HG03575 (cell line): ENCODE measurements around the gene KCTD15.

ENCODE experiments used
- ATAC-seq: cut with Tn5 transposase; IDR thresholded peaks from one replicate; pipeline ENCODE4 v1.9.1; 2021; ENCODE audit not compliant: unreplicated experiment, insufficient number of reproducible peaks, low FRiP score; ENCODE audit errors: extremely low read depth

The KCTD15 gene

GRCh38 chr19:33796164-33796875 lies at the start of gene KCTD15:
Gene KCTD15, plus strand, starts transcription at chr19:33796870. Its CDS starts 3,585 bp downstream, at chr19:33800455.
- ATAC-seq, result no peak

GRCh38 chr19:33747273-33747672 lies 49.4 kb upstream of the KCTD15 start:
- ATAC-seq, result no peak

- ATAC-seq, result no peak
Observed at GRCh38 chr19:33748231-33748630, 48.4 kb upstream of the KCTD15 start.

- ATAC-seq, result no peak
Observed at GRCh38 chr19:33749016-33749415, 47.7 kb upstream of the KCTD15 start.

GRCh38 chr19:33749619-33750175 lies 47.0 kb upstream of the KCTD15 start:
- ATAC-seq, result no peak

DNA sequence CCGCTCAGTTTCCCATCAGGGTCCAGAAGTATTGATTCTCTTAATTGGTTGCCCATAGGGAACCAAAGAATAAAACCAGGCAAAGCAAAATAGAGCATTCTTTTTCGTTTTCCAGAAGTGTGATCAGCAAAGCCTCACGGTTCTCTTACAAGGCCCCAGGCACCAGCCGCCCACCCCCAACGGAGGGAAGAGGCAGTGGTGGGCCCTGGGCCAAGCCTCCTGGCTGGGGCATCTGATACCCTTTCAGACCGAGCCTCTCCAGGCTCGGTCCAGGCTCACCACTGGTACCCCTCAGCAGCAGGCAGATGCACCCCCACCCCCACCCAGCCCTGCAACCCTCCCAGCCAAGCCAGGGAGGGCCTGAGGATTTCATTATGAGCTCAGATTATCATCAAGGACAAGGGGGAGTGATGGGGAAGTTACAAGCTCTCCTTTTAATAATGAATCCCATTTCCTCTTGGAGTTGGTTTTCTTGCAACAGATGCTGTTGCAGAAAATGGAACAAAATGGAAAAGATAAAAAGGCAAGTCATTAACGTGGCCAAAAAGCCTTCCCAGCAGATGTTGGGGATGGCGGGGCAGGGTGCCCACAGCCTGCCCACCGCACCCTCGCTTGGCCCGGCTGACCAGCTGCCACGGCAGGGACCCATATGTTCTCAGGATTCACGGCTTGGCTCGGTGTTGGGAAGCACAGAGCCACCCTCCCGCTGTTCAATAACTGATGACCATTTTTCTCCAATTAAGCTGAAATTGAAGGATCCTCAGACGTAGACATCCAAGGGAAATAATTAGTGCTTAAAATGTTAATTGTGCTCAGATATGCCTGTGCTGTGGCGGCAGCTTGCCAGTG lies 45.9 kb upstream of the KCTD15 start:
- no peak for ATAC-seq

GRCh38 chr19:33751436-33751770 lies 45.3 kb upstream of the KCTD15 start:
- ATAC-seq, result no peak

DNA sequence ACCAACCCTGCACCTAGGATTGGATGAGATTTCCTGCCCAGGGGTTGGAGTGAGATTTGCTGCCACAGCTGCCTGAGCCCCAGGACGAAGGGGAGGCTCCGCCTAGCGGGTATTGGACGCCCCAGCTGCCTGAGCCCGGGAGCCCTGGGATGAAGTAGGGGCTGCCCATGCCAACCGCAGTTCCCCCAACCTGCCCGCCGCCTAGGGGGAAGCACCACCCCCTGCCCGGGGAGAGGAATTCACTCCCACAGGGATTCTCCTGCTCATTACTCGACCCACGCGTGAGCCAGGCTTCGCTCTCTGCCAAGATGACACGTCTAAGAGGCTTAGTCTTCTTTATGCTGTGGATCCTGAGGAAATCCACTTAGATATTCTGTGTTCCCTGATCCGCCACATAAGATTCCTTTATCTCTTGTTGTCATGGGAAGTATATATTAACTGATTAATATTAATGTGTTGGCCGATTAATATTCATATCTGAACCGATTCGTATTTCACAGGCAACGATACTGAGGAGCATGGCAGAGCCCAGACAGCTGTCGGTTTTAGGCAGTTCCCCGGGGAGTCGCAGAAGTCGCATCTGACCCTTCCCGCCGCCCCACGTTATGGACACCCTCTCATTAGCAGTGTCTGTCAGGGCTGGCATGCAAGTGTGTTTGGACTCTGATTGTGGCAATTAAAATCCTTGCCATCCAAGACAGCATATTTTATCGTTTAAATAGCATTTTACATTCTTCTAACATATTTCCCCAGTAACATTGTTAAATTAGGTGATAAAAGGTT lies 44.5 kb upstream of the KCTD15 start:
- ATAC-seq, result no peak

DNA sequence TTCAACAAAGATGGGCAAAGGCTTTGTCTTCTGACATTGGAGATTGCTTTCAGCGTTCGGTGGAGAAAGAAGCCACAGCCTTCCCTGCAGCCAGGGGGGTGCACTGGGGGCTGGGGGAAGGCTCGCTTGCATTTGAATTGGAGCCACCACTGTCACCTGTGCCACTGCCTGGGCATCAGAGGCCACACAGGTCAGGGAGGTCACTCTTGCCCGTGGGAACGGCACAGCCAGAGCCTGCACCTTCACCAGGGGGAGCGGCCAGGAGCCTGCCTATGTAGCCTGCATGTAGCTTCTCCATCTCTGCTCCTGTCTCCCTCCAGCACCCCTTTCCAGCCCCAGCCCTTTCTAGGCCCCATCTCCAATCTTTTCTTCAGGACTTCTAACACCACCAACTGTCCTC lies 43.7 kb upstream of the KCTD15 start:
- ATAC-seq, result no peak

DNA sequence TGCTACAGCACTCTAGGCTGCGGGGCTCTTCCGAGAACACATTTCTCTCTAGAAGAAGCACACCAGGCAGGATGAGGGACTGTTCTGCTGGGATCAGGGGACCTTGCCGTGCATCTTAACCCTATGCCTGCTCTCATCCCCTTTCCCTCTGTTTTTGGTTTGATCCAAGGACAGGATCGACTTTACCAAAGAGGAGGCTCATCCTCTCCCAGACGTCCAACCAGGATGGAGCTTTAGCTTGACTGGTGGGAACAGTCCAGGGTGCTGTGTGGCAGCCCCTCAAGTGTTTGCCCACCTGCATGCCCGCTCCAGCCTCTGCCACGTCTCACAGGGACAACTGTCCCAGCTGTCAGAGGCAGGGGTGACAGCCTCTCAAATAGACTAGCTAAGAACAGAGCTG lies 42.3 kb upstream of the KCTD15 start:
- ATAC-seq, result no peak

- ATAC-seq, result no peak
Observed at GRCh38 chr19:33755099-33756035, 41.3 kb upstream of the KCTD15 start.

DNA sequence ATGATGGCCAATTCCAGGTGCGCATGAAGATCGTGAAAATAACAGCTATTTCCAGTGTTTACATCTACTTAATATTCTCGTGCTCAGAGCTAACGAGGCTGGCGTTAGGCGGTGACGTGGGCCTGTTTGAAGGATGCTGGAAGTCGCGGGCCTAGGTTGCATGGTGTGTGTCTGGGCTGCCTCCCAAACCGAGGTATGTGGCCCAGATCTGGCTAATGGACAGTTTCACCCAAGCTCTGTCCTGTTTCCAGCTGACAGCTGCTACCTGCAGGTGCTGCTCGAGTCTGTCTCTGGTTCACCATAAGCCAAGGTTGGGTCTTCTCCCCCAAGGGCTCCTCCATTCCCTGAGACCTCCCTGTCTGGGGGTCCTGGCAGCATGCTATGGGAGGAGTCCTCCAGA lies 40.5 kb upstream of the KCTD15 start:
- no peak for ATAC-seq

DNA sequence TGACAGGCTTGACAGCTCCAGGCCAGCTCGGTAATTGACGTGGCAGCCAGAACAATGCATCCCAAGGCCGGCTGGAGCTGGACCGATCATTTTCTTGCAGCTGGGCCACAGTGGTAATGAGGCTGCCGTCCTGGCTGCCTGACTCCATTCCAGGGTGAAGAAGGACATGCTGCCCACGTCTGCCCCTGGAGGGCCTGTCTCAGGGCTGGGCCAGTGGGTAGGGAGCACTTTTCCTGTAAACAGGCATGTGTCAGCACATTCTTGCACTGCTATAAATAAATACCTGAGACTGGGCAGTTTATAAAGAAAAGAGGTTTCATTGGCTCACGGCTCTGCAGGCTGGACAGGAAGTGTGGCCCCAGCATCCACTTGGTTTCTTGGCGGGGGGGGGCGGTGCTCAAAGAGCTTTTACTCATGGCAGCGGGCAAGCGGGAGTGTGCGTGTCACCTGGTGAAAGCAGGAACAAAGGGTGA lies 38.1 kb upstream of the KCTD15 start:
- no peak for ATAC-seq

DNA sequence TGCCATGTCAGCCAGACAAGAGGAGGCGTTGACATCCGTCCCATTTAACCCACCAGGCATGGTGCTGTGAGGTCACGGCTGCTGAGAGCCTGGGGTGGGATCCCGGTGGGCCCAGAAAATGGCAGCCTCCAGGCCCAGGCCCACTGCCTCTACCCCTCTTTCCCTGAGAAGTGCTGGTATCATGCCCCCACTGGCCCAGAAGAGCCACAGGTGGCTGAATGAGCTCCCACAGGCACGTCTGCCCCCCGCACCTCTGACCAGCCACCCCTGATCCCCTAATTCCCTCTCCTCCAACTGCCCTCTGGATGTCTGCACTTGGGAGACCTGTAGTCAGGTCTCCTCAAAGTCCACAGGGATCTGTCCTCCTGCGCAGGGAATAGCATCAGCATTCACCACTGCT lies 37.3 kb upstream of the KCTD15 start:
- no peak for ATAC-seq

DNA sequence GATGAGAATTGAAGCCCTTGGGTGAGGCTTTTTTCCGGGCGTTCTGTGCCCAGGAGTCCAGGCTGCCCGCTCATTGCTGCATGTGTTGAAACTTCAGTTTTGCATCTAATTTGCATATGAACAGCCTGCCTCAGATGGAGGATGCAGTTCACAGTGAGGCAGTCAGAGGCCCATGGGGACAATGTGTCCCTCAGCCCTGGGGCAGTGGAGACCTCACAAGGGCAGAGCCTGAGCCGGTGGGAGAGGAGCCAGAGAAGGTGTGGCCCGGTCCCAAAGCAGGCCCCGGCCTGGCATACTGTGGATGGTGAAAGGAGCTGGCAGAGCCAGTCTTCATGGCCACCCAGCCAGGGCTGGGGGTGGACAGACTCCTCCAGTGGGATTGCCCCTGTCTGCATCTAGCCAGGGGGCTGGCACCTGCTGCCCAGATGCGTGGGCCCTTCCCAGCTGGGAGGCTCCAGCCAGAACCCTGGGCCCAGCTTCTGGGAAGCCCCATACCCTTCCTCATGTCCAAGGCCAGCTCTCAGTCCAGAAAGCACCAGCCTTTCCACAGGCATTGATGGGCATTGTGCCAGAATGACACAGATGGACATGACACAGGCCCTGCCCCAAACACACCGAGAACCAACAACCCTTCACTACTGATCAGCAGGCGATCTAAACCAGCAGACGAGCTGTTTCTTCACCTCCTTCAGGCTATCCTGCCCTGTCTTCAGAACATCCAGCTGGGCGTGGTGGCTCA lies 32.9 kb upstream of the KCTD15 start:
- ATAC-seq, result no peak

- no peak for ATAC-seq
Observed at GRCh38 chr19:33766623-33767022, 30.0 kb upstream of the KCTD15 start.

GRCh38 chr19:33767898-33768413 lies 28.7 kb upstream of the KCTD15 start:
- no peak for ATAC-seq

GRCh38 chr19:33769208-33769607 lies 27.5 kb upstream of the KCTD15 start:
- no peak for ATAC-seq
